Cardiac septum (tissue), 1 donor: ENCODE results near the gene ACP6. TPM values are rescaled to one million over a fixed set of nuclear protein-coding genes. Genes with fewer than 3 reads are reported as not detected.
"Not testable (repeated sequence)": the region's sequence is repeated elsewhere in the genome, so short reads cannot be mapped to it uniquely, and the experiment has no call there.

Experiments
- DNase-seq: peaks from one replicate; pipeline ENCODE4 v3.0.0-alpha.2; 2020; ENCODE audit warnings: low spot score
- intact Hi-C: fragments of 100-400 bp; cut with DNase I; formaldehyde crosslinking; loops from one replicate; pipeline ENCODE4 v1.14.0; 2022
- total RNA-seq: library from RNA; stranded (reverse); fragmentation: NEBNext Ultra II Directional; extraction: Animal tissue kit (Norgen Biotek cat#: 25700); gene quantifications from one replicate; pipeline ENCODE4 v1.2.1, GENCODE V29; 2021
- donor health status: DM: no; HTN: no; CAD: no.

The ACP6 gene
- total RNA-seq, 1 donor from 2014 or later, result 10.9 TPM

DNA sequence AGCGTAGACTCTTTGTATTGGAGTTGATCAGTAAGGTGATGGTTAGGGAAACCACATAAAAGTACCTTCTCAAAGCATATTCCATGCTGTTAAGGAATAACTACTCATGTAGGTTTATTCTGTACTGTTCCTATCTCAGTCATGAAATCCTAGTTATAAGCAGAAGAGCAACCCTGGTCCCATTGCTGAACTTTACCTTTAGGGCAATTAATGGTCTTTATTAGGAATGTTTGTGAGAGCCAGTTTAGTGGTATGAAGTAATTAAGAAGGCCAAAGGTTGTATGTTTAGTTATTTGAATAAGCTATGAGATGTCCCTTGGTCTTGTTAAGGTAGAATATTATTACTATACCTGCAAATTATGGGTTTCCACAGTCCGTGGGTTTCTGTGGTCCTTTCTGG is 44.0 kb downstream of the ACP6 start:
- no peak for DNase-seq
- intact Hi-C loops, result loop anchor here (5.0 kb wide), 1 partner anchor 114 kb away; no protein-coding TSS in a partner anchor

DNA sequence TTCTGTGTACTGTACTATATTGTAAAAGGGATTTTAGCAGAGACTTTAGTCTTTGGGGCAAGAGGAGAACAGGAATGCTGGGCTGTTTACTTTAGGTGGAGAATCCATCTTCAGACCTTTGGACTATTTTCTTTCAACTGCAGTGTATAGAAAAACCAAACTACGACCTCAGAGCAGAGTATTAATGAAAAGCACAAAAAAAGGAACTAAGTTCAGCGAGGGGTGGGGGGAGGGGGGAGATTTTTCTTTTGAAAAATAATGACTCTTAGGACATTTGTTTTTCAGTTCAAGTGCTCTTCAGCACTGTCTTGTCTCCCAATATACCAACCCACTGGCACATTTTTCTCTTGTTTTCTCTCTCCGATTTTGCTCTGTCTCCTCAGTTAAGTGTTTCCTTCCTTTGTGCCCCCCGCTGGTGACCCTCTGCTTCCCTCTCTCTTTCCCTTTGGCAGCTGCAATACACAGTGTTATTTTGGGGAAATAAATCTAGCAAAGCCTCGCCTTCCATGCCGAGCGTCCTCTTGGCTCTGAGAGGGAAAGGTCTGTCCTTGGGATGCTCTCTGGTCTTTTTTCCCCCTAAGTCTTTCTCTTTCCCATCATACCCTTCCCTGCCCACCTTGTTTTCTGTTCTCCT is 44.8 kb downstream of the ACP6 start:
- intact Hi-C loops, result loop anchor here (5.0 kb wide), 1 partner anchor 113 kb away; no protein-coding TSS in a partner anchor
- no peak for DNase-seq

DNA sequence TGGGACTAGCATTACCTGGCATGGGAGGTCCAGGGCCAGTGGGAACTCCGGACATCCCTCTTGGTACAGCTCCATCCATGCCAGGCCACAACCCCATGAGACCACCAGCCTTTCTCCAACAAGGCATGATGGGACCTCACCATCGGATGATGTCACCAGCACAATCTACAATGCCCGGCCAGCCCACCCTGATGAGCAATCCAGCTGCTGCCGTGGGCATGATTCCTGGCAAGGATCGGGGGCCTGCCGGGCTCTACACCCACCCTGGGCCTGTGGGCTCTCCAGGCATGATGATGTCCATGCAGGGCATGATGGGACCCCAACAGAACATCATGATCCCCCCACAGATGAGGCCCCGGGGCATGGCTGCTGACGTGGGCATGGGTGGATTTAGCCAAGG is 45.8 kb downstream of the ACP6 start:
- intact Hi-C loops, result no loop called here
- DNase-seq, result no peak

DNA sequence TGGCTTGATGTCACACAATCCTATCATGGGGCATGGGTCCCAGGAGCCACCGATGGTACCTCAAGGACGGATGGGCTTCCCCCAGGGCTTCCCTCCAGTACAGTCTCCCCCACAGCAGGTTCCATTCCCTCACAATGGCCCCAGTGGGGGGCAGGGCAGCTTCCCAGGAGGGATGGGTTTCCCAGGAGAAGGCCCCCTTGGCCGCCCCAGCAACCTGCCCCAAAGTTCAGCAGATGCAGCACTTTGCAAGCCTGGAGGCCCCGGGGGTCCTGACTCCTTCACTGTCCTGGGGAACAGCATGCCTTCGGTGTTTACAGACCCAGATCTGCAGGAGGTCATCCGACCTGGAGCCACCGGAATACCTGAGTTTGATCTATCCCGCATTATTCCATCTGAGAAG is 46.3 kb downstream of the ACP6 start:
- no peak for DNase-seq
- intact Hi-C loops, result no loop called here

DNA sequence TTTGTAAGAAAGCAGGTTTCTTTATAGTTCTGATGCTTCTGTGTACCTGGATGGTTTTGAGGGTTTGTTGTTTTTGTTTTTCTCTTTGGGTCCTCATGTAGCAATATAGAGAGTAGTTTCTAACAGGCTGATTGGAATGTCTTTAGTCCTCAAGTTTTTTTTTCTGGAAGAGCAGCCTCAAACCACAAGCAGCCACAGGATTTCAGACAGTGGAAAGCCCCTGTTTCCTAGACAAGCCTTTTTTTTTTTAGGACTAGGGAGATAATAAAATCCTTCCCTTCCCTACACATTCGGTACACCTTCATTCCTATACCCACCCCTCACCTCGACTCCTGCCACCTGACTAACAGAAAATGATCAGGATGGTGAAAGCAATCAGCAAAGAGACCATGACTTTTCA is 47.6 kb downstream of the ACP6 start:
- DNase-seq, result no peak
- intact Hi-C loops, result no loop called here

DNA sequence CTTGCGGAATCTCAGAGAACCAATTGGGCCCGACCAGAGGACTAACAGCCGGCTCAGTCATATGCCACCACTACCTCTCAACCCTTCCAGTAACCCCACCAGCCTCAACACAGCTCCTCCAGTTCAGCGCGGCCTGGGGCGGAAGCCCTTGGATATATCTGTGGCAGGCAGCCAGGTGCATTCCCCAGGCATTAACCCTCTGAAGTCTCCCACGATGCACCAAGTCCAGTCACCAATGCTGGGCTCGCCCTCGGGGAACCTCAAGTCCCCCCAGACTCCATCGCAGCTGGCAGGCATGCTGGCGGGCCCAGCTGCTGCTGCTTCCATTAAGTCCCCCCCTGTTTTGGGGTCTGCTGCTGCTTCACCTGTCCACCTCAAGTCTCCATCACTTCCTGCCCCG is 49.8 kb downstream of the ACP6 start:
- intact Hi-C loops, result no loop called here
- no peak for DNase-seq

DNA sequence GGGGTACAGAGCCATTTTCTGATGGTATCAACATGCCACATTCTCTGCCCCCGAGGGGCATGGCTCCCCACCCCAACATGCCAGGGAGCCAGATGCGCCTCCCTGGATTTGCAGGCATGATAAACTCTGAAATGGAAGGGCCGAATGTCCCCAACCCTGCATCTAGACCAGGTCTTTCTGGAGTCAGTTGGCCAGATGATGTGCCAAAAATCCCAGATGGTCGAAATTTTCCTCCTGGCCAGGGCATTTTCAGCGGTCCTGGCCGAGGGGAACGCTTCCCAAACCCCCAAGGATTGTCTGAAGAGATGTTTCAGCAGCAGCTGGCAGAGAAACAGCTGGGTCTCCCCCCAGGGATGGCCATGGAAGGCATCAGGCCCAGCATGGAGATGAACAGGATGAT is 50.6 kb downstream of the ACP6 start:
- intact Hi-C loops, result no loop called here
- no peak for DNase-seq

DNA sequence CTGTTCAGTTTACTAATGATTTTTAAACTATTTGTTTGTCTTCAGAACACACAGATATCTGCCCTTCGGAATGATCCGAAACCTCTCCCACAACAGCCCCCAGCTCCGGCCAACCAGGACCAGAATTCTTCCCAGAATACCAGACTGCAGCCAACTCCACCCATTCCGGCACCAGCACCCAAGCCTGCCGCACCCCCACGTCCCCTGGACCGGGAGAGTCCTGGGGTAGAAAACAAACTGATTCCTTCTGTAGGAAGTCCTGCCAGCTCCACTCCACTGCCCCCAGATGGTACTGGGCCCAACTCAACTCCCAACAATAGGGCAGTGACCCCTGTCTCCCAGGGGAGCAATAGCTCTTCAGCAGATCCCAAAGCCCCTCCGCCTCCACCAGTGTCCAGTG is 51.6 kb downstream of the ACP6 start:
- no peak for DNase-seq
- intact Hi-C loops, result no loop called here

DNA sequence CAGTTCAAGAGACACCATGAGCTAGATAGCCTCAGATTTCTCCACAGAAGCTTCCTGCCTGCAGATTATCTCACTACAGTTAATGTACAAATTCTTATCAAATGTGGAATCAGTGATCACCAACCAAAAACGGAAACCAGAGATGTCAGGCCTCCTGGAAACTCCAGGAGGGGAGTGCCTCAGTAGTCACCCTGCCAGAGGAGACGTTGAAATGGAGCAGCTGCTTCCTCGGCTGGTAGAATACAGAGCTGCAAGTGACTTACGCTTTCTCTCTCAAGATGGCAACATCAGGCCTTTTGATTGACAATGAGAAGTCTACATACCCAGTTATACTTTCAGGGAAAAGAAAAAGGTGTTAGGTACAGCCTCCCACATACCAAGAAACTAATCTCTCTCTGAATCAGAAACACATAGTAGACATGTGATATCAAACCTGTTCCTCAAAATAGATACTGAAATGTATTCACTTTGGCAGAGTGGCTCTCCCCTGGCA is 52.2 kb downstream of the ACP6 start:
- intact Hi-C loops, result no loop called here

DNA sequence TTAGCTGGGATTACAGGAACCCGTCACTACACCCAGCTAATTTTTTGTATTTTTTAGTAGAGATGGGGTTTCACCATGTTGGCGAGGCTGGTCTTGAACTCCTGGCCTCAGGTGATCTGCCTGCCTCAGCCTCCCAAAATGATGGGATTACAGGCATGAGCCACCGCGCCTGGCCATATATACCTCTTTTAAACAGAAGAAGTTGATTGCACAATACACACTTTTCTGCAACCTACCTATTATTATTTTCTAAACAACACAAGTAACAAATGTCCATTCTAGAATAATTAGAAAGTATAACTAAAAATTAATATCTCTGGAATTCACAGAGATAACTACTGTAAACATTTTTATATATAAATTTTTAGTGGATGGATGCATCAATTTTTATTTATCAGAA is 55.4 kb downstream of the ACP6 start:
- intact Hi-C loops, DNase-seq: not testable (repeated sequence)

More for the DNA sequence above, 52.2 kb downstream of the ACP6 start:
- no peak for DNase-seq

DNA sequence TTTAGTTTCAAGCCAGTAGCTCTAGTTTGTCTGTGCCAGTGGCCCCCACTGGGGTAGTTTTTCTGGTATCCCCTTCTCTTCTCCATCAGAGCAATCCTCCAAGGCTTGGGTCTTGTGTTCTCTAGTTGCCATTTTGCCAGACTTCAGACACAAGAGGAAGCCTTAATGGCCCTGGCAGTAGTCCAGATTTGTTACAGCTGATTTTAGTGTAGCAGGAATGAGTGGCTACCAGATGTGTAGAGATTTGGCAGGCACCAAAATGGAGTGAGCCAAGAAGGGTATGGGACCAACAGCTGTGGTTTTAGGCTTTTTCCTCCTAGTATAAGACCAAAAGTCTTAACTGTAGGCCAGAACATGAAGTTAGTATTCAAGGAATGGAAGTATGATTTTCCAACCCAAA is 56.8 kb downstream of the ACP6 start:
- intact Hi-C loops, result no loop called here
- DNase-seq, result no peak

DNA sequence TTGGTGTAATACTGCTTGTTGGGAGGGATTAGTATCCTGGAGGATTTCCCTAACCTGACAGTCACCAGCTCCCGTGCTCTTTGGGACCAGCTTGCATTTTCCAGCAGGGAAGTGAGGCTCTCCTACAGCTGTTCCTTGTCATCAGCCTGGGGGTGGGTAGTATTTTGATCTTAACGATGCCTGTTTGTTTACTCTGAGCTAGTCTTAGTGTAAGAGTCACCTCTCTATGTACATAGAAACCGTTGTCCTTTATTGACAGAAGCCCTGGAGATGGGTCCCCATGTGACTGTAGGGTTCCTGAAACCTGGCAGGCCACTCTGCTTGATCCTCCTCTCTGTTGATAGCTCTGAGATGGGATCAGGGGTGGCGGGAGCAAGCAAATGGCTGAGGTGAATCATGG is 58.0 kb downstream of the ACP6 start:
- intact Hi-C loops, result no loop called here
- no peak for DNase-seq

DNA sequence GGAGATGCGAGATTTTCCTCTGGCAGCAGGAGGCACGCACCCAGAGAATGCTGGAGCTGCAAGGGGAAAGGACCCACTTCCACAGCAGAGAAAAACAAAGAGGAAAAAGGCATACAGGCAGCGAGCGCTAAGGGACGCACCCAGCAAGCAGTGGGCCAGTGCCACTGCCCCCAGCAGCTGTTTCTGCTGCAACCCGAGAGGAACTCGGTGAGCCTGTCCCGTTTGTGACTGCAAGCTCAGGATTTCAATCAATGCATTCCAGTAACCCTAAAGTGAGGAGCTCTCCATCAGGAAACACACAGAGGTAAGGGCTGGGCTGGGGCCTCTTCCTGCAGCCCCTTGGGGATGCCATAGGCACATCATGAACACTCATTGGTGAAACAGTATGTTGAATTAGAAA is 58.7 kb downstream of the ACP6 start:
- no peak for DNase-seq
- intact Hi-C loops, result no loop called here

DNA sequence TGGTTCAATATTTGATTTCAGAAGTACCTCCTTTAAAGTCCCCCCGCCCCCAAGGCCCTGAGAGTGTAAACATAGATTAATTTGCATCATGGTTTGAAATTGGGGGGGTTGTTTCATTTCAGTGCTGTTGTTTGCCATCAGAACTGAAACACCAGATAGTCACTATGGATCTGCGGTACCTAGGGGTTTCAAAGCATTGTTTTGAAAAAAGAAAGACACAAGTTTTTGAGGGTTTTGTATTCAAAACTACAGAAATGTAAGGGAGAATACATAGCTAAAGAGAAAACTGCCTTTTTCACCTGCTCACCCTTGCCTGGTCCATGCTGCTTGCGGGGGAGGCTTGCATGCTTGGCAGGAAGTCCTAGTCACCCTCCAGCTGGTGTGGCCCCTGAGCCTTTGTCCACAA is 59.3 kb downstream of the ACP6 start:
- DNase-seq, result no peak
- intact Hi-C loops, result no loop called here

DNA sequence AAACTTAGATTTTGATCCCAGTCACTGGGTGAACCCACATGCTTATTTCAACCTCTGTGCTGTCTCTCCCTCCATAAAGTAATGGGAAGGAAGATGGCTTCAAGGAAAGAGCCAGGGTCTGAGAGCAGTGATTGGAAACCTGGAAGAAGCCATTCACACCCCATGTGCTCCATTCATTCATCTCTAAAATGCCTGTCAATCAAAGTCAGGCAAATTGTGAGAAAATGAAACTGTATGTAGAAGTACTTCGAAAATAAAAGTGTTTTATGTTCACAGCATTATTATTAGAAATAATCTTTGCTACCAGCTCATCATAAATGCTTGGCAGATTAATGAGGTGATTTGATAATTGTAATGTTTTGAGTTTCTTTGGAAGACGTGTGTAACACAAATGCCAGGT is 61.0 kb downstream of the ACP6 start:
- DNase-seq, result no peak
- intact Hi-C loops, result no loop called here

DNA sequence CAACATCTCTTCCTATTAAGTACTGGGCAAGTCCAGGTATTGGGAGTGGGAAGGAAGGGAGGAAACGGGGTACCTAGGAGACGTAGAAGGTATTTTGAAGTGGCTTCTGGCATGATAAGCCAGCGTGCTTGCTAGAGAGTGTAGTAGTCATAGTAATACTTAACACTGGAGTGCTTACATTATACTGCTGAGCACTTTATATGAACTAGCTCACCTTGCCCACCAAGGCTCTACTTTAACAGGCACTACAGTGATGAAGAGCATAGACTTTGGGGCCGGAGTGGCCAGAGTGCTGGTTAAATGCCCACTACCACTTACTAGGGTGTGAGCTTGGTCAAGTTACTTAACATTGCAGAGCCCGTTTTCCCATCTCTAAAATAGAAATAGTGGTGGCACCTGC is 61.7 kb downstream of the ACP6 start:
- intact Hi-C loops, result no loop called here
- no peak for DNase-seq

DNA sequence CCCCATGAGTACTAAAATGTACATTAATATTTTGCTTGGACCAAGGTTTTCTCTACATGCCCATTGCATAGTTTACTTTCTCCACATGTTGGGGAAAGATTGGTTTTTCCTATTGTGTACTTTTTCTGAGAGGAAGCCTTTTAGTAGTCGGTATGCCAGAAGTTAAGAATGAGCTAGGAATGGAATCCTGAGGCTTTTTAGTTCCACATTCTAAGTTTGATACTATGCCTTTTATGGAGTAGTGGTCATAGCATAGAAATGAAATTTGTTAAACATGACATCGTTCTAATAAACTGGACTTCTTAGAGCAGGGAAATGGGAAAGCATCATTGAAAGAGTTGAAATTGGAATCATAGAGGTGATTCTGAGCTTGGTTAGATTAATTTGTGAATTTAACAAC is 64.7 kb downstream of the ACP6 start:
- intact Hi-C loops, result no loop called here

DNA sequence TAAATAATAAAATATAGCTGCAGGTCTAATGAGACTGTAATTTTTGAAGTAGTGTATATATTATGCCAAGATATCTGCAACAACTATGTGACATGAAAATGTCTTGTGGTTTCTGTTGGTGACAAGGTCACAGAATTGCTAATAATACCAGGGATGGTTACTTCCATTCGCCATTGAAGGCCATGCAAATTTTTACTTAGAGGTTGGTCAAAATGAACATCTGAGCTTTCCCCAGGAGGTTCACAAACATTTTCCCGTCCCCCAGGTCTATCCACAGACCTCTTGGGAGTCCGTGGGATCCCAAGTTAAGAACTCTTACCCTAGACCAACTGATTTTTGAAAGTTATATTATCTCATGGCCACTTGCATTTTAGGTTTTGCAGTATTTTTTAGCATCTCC is 66.3 kb downstream of the ACP6 start:
- intact Hi-C loops, result loop anchor here (5.0 kb wide), 1 partner anchor 38 kb away; no protein-coding TSS in a partner anchor
- no peak for DNase-seq

More for the DNA sequence above, 64.7 kb downstream of the ACP6 start:
- DNase-seq, result no peak

DNA sequence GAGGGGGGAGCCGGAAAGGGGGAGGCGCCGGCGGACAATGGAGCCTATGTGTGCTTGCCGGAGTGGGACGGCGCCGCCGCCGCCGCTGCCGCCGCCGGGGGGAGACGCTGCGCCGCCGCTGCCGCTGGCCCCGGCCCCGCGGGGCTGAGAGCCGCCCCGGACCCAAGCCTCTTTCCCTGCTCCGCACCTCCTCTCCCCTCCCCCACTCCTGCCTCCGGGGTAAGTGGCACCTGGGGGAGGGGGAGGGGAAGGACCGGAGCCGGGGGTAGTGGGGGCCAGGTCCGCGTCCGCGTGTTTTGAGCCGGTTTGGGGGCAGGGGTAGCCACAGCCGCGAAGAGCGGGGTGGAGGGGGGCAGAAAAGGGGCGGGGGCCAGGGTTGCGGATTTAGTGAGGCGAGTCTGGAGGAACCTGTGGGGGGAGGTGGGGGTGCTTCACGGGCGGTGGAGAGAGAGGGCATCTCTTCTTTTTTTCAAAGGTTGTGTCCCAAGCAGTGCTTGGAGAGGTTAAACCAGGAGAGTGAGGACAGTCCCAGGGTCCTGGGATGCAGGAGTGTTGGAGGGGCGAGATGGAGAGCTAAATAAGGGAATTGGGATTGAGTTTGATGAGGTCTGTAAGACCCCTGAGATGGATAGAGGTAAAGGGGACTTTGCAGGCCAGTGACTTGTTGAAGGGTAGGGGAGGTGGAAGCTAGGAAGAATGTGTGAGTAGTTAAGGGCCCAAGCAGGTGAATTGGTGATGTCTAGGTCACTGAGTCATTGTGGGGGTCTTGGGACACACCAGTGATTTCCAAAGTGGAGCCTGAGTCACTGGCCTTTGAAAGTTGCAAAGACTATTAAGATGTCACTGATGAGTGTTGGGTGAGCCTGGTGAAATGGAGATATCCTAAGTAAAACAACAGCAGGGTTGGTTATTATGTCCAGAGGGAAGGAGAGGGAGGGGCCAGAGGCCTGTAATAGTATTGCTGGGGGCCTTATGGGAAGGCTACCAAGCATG is 69.9 kb downstream of the ACP6 start:
- intact Hi-C loops, result loop anchor here (5.0 kb wide), 1 partner anchor 42 kb away; no protein-coding TSS in a partner anchor
- DNase-seq, result no peak

DNA sequence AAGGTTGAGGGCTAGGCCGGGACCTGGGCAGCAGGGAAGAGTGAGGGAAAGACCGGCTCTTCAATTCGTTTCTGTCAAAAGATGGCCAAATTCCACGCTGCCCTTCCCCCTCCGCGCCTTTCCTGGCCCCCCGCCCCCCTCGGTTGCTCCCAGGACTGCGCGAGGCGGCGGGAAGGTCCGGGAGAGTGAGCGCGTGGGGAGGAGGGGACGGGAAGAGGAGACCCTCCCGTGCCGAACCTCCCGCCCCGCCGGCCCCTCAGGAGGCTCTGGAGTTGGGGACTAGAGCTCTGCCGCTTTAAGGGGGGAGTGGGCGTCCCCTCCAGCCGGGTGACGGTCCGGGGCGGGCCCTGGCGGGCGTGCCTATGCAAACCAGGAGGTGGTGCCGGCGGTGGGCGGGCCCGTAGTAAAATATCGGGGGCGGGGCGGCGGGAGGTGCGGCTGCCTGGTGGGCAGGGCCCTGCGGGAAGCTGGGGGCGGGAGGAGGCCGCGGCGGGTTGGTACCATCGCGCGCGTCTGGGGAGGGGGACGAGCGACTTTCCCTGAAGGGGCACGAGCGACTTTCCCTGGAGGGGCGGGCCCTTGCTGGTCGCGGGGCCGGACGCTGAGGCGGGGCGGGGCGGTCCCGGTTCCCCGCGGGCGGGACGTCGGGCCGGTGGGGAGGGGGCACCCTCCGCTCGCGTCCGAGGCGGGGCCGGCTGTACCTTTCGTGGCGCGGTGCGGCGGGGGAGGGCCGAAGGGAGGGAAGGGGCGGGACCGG is 70.8 kb downstream of the ACP6 start:
- intact Hi-C loops, result loop anchor here (1.0 to 5.0 kb wide), 2 partner anchors 43 to 58 kb away; partner anchors contain the start of gene BCL9
- peak; percentile 99 for DNase-seq
